ENCODE data around the gene LDHAL6B.

DNA sequence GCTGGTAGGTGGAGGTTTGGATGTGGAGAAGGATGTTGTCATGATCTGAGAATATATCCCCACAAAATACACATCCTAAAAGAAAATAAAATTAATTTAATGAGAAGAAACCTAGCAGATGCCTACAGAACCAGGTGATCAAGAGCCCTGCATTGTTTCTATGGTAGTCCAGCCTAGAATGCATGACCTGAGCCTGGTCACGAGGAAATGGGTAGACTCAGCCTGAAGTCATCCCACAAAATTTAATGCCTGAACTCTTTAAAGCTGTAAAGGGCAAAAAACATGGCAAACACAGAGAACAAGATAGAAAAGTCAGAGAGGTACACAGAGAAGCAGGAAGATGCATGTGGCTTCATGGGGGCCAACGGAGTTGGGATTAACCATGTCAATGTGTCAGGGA lies 36.0 kb downstream of the LDHAL6B start:
- TF ChIP-seq, protein P1, sequence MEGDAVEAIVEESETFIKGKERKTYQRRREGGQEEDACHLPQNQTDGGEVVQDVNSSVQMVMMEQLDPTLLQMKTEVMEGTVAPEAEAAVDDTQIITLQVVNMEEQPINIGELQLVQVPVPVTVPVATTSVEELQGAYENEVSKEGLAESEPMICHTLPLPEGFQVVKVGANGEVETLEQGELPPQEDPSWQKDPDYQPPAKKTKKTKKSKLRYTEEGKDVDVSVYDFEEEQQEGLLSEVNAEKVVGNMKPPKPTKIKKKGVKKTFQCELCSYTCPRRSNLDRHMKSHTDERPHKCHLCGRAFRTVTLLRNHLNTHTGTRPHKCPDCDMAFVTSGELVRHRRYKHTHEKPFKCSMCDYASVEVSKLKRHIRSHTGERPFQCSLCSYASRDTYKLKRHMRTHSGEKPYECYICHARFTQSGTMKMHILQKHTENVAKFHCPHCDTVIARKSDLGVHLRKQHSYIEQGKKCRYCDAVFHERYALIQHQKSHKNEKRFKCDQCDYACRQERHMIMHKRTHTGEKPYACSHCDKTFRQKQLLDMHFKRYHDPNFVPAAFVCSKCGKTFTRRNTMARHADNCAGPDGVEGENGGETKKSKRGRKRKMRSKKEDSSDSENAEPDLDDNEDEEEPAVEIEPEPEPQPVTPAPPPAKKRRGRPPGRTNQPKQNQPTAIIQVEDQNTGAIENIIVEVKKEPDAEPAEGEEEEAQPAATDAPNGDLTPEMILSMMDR (IDR thresholded peaks at IDR 0.05; ENCODE audit: low read depth, low read length, poor library complexity, severe bottlenecking): no peak
- TF ChIP-seq EZH2phosphoT487 (IDR thresholded peaks at IDR 0.05; ENCODE audit: borderline replicate concordance, low read length): no peak

All from DOHH2 (cell line).